K562 (cell line): ENCODE results near the gene DNASE2. TPM values are rescaled to one million over a fixed set of nuclear protein-coding genes. Genes with fewer than 3 reads are reported as not detected.

Experiments
- BACH1 ChIP-seq: fragments of 200-800 bp; sonication (Bioruptor generic); IDR thresholded peaks from 2 replicates; pipeline ENCODE4 v1.6.1; 2016; ENCODE audit warnings: missing genetic modification characterization, missing compliant biosample characterization
- BCLAF1 ChIP-seq, 2 experiments: fragments of 450-650 bp in 1 of 2; IDR thresholded peaks; 2 replicates each; pipeline ENCODE4 v1.6.1; 2011 to 2017; ENCODE audit warnings: low read depth in 2 of 2, antibody characterized with exemption in 1 of 2, borderline replicate concordance in 1 of 2, low read length in 1 of 2, mild to moderate bottlenecking in 1 of 2, mixed read lengths in 1 of 2; ENCODE audit not compliant: control insufficient read depth in 1 of 2
- CREB1 ChIP-seq, 2 experiments: sonication (generic) in 1 of 2; formaldehyde crosslinking in 1 of 2; IDR thresholded peaks; 2 replicates each; pipeline versions ENCODE4 v1.6.1 to v1.8.0; 2012 to 2022; ENCODE audit warnings: inconsistent platforms in 1 of 2, mild to moderate bottlenecking in 1 of 2, missing genetic modification reagents in 1 of 2, moderate library complexity in 1 of 2
- EP300 ChIP-seq: IDR thresholded peaks from 2 replicates; pipeline ENCODE4 v1.6.1; 2012; ENCODE audit warnings: low read length, improper control_type of control experiment
- ERF ChIP-seq: fragments of 450-650 bp; formaldehyde crosslinking; IDR thresholded peaks from 2 replicates; pipeline ENCODE4 v1.4.0; 2020; ENCODE audit warnings: mild to moderate bottlenecking, mixed read lengths
- GTF2F1 ChIP-seq: IDR thresholded peaks from 2 replicates; pipeline ENCODE4 v1.6.1; 2011; ENCODE audit warnings: low read depth, low read length, improper control_type of control experiment
- NFXL1 ChIP-seq: fragments of 450-650 bp; formaldehyde crosslinking; IDR thresholded peaks from 2 replicates; pipeline ENCODE4 v1.4.0; 2021; ENCODE audit warnings: mild to moderate bottlenecking
- POLR2AphosphoS5 ChIP-seq: IDR thresholded peaks from 2 replicates; pipeline ENCODE4 v1.6.1; 2011; ENCODE audit warnings: mild to moderate bottlenecking, low read depth, low read length, moderate library complexity; ENCODE audit not compliant: control insufficient read depth, insufficient read depth
- RBM17 ChIP-seq: fragments of 200-400 bp; formaldehyde crosslinking; IDR thresholded peaks from 2 replicates; pipeline ENCODE4 v1.6.1; 2017; ENCODE audit warnings: low read depth, mild to moderate bottlenecking, low read length, borderline replicate concordance
- RBM22 ChIP-seq: fragments of 200-400 bp; formaldehyde crosslinking; IDR thresholded peaks from 2 replicates; pipeline ENCODE4 v1.6.1; 2018; ENCODE audit warnings: low read length, low read depth; ENCODE audit not compliant: poor library complexity, severe bottlenecking
- SMARCA4 ChIP-seq: fragments of 450-650 bp; IDR thresholded peaks from 2 replicates; pipeline ENCODE4 v1.6.1; 2016
- SPI1 ChIP-seq: IDR thresholded peaks from 2 replicates; pipeline ENCODE4 v1.6.1; 2011; ENCODE audit warnings: low read depth, low read length, control low read depth, borderline replicate concordance
- TAF1 ChIP-seq: IDR thresholded peaks from 2 replicates; pipeline ENCODE4 v1.6.1; 2011; ENCODE audit warnings: mild to moderate bottlenecking, low read length, moderate library complexity; ENCODE audit not compliant: insufficient read depth, control insufficient read depth, severe bottlenecking; ENCODE audit errors: extremely low read depth
- TCF7 ChIP-seq: sonication (generic); IDR thresholded peaks from 2 replicates; pipeline ENCODE4 v1.6.1; 2016; ENCODE audit warnings: antibody characterized with exemption, borderline replicate concordance
- ZC3H11A ChIP-seq: IDR thresholded peaks from 2 replicates; pipeline ENCODE4 v1.6.1; 2012; ENCODE audit warnings: low read depth, low read length, improper control_type of control experiment
- ZNF668 ChIP-seq: fragments of 250-450 bp; sonication (Bioruptor Pico); IDR thresholded peaks from 2 replicates; pipeline ENCODE4 v1.8.0; 2022; ENCODE audit warnings: mild to moderate bottlenecking, inconsistent platforms
- polyA plus RNA-seq, 8 experiments: library from polyadenylated mRNA; depleted of rRNA in 4 of 8; stranded (reverse) in 5 of 8; unstranded in 3 of 8; fragments of >200 nt; fragmentation: Nextera tagmentation in 2 of 8; fragmentation: Illumina TruSeq in 1 of 8; extraction: Ambion mirVana in 2 of 8; extraction: Trizol in 1 of 8; gene quantifications; 2 replicates each; pipeline versions ENCODE4 v1.2.1 to v1.2.3, GENCODE V29; 2011 to 2014; ENCODE audit warnings: inconsistent platforms in 1 of 8, missing spikeins in 1 of 8
- total RNA-seq, 7 experiments: library from RNA; depleted of rRNA in 6 of 7; stranded (reverse); fragments of >200 nt in 6 of 7; fragmentation: Illumina TruSeq in 2 of 7; extraction: Trizol in 2 of 7; gene quantifications; 2 replicates each; pipeline versions ENCODE4 v1.2.1 to v1.2.3, GENCODE V29; 2011 to 2021; ENCODE audit warnings: low replicate concordance in 1 of 7
- TF ChIP-seq, protein P1 (sequence below): fragments of 250-450 bp; sonication (Bioruptor Pico); IDR thresholded peaks from 2 replicates; pipeline ENCODE4 v1.5.0; 2021; ENCODE audit warnings: mild to moderate bottlenecking, borderline replicate concordance
- TF ChIP-seq, protein P2 (sequence below): fragments of 250-450 bp; sonication (Bioruptor Pico); IDR thresholded peaks from 2 replicates; pipeline ENCODE4 v1.5.0; 2020; ENCODE audit warnings: mild to moderate bottlenecking

Gene DNASE2
- total and polyA plus RNA-seq, 9 of the 15 experiments (the other 6 are each of a cell fraction or from before 2014, with no cell fraction given) = 4.4 to 27.0 (median 20.2) TPM

GRCh38 chr19:12867120-12868099 lies 13.8 kb downstream of the DNASE2 start (continued):
- TF ChIP-seq, protein P1, sequence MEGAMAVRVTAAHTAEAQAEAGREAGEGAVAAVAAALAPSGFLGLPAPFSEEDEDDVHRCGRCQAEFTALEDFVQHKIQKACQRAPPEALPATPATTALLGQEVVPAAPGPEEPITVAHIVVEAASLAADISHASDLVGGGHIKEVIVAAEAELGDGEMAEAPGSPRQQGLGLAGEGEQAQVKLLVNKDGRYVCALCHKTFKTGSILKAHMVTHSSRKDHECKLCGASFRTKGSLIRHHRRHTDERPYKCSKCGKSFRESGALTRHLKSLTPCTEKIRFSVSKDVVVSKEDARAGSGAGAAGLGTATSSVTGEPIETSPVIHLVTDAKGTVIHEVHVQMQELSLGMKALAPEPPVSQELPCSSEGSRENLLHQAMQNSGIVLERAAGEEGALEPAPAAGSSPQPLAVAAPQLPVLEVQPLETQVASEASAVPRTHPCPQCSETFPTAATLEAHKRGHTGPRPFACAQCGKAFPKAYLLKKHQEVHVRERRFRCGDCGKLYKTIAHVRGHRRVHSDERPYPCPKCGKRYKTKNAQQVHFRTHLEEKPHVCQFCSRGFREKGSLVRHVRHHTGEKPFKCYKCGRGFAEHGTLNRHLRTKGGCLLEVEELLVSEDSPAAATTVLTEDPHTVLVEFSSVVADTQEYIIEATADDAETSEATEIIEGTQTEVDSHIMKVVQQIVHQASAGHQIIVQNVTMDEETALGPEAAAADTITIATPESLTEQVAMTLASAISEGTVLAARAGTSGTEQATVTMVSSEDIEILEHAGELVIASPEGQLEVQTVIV (CRISPR knock-in tag) = no peak
- no peak for TF ChIP-seq ERF
- TF ChIP-seq SMARCA4 = no peak
- TF ChIP-seq NFXL1 (CRISPR knock-in tag) = no peak
- TF ChIP-seq RBM17 = no peak
- TF ChIP-seq, protein P2, sequence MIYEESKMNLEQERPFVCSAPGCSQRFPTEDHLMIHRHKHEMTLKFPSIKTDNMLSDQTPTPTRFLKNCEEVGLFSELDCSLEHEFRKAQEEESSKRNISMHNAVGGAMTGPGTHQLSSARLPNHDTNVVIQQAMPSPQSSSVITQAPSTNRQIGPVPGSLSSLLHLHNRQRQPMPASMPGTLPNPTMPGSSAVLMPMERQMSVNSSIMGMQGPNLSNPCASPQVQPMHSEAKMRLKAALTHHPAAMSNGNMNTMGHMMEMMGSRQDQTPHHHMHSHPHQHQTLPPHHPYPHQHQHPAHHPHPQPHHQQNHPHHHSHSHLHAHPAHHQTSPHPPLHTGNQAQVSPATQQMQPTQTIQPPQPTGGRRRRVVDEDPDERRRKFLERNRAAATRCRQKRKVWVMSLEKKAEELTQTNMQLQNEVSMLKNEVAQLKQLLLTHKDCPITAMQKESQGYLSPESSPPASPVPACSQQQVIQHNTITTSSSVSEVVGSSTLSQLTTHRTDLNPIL (CRISPR knock-in tag) = no peak
- TF ChIP-seq GTF2F1 = no peak
- no peak for TF ChIP-seq TCF7
- TF ChIP-seq SPI1 = no peak
- TF ChIP-seq TAF1 = no peak
- TF ChIP-seq RBM22 = no peak
- no peak for TF ChIP-seq EP300
- TF ChIP-seq ZC3H11A = no peak
- TF ChIP-seq CREB1 (IDR thresholded peaks at IDR 0.05) = no peak
- no peak for TF ChIP-seq CREB1 (CRISPR knock-in tag; IDR thresholded peaks at IDR 0.05)
- TF ChIP-seq BCLAF1 (IDR thresholded peaks at IDR 0.05; ENCODE audit: borderline replicate concordance in 1 of 2, control insufficient read depth in 1 of 2, low read depth in 2 of 2, low read length in 1 of 2) = no peak
- TF ChIP-seq POLR2AphosphoS5 = no peak
- no peak for TF ChIP-seq ZNF668 (CRISPR knock-in tag)
- no peak for TF ChIP-seq BACH1
